ENCODE data around the gene ABI3BP. TPM values are rescaled to one million over a fixed set of nuclear protein-coding genes. Genes with fewer than 3 reads are reported as not detected.

ABI3BP gene
- total RNA-seq, 2 donors from 2014 or later, result 0.12 to 0.32 TPM

GRCh38 chr3:100844063-100844936, 148.9 kb downstream of the ABI3BP start:
- DNase-seq (ENCODE audit: low spot score in 2 of 2), result no peak
- no peaks in the 10 kb centered on the region for H3K36me3 Mint-ChIP-seq
- H3K27ac Mint-ChIP-seq, result no peak overlapping the region
- peak in 1 of 2 donors; percentile 37 for ATAC-seq
- no peaks in the 10 kb centered on the region for H3K9me3 Mint-ChIP-seq

- H3K9me3 Mint-ChIP-seq, result no peaks in the 10 kb centered on the region
- DNase-seq (ENCODE audit: low spot score in 2 of 2) (no peak), ATAC-seq (no peak)
- H3K27ac Mint-ChIP-seq, result no peak overlapping the region
- H3K36me3 Mint-ChIP-seq, result no peaks in the 10 kb centered on the region
These were observed 155.1 kb downstream of the ABI3BP start for GRCh38 chr3:100838157-100838556.

GRCh38 chr3:100836661-100837060, 156.6 kb downstream of the ABI3BP start:
- Mint-ChIP-seq H3K27ac (no peak overlapping the region), H3K36me3 (no peaks in the 10 kb centered on the region), H3K9me3 (no peaks in the 10 kb centered on the region)
- ATAC-seq (no peak), DNase-seq (ENCODE audit: low spot score in 2 of 2) (no peak)

GRCh38 chr3:100834332-100834731, 158.9 kb downstream of the ABI3BP start:
- ATAC-seq (no peak), DNase-seq (ENCODE audit: low spot score in 2 of 2) (no peak)
- H3K9me3 Mint-ChIP-seq, result no peaks in the 10 kb centered on the region
- no peaks in the 10 kb centered on the region for H3K36me3 Mint-ChIP-seq
- no peak overlapping the region for H3K27ac Mint-ChIP-seq

- Mint-ChIP-seq H3K9me3 (no peaks in the 10 kb centered on the region), H3K36me3 (no peaks in the 10 kb centered on the region), H3K27ac (no peak overlapping the region)
- DNase-seq (ENCODE audit: low spot score in 2 of 2) (no peak), ATAC-seq (no peak)
These were observed 159.7 kb downstream of the ABI3BP start for GRCh38 chr3:100833483-100833882.

GRCh38 chr3:100831629-100832028, 161.6 kb downstream of the ABI3BP start:
- Mint-ChIP-seq H3K9me3 (no peaks in the 10 kb centered on the region), H3K36me3 (no peaks in the 10 kb centered on the region), H3K27ac (no peak overlapping the region)
- ATAC-seq (no peak), DNase-seq (ENCODE audit: low spot score in 2 of 2) (no peak)

- ATAC-seq (peak; percentile 43 to 68), DNase-seq (ENCODE audit: low spot score in 2 of 2) (no peak)
- no peak overlapping the region for H3K27ac Mint-ChIP-seq
- no peaks in the 10 kb centered on the region for H3K36me3 Mint-ChIP-seq
- H3K9me3 Mint-ChIP-seq, result no peaks in the 10 kb centered on the region
These were observed 162.3 kb downstream of the ABI3BP start for GRCh38 chr3:100830931-100831330.

- Mint-ChIP-seq H3K9me3 (no peaks in the 10 kb centered on the region), H3K36me3 (no peaks in the 10 kb centered on the region), H3K27ac (no peak overlapping the region)
- ATAC-seq, result no peak
- no peak for DNase-seq (ENCODE audit: low spot score in 2 of 2)
These were observed 167.6 kb downstream of the ABI3BP start for GRCh38 chr3:100825574-100825973.

- Mint-ChIP-seq H3K27ac (no peak overlapping the region), H3K36me3 (no peaks in the 10 kb centered on the region), H3K9me3 (no peaks in the 10 kb centered on the region)
- DNase-seq (ENCODE audit: low spot score in 2 of 2) (no peak), ATAC-seq (no peak)
These were observed 177.6 kb downstream of the ABI3BP start for GRCh38 chr3:100815583-100815982.

- Mint-ChIP-seq H3K36me3 (no peaks in the 10 kb centered on the region), H3K9me3 (no peaks in the 10 kb centered on the region), H3K27ac (no peak overlapping the region)
- ATAC-seq (no peak), DNase-seq (ENCODE audit: low spot score in 2 of 2) (no peak)
These were observed 179.4 kb downstream of the ABI3BP start for GRCh38 chr3:100813828-100814227.

- H3K36me3 Mint-ChIP-seq, result no peaks in the 10 kb centered on the region
- peak in 1 of 2 donors; percentile 61 for ATAC-seq
- no peaks in the 10 kb centered on the region for H3K9me3 Mint-ChIP-seq
- no peak for DNase-seq (ENCODE audit: low spot score in 2 of 2)
- H3K27ac Mint-ChIP-seq, result no peak overlapping the region
These were observed 181.3 kb downstream of the ABI3BP start for GRCh38 chr3:100811779-100812507.

- Mint-ChIP-seq H3K27ac (no peak overlapping the region), H3K36me3 (no peaks in the 10 kb centered on the region), H3K9me3 (no peaks in the 10 kb centered on the region)
- no peak for ATAC-seq
- DNase-seq (ENCODE audit: low spot score in 2 of 2), result no peak
These were observed 182.6 kb downstream of the ABI3BP start for GRCh38 chr3:100810671-100811070.

GRCh38 chr3:100804631-100805030, 188.6 kb downstream of the ABI3BP start:
- Mint-ChIP-seq H3K36me3 (no peaks in the 10 kb centered on the region), H3K9me3 (no peaks in the 10 kb centered on the region), H3K27ac (no peak overlapping the region)
- DNase-seq (ENCODE audit: low spot score in 2 of 2) (no peak), ATAC-seq (no peak)

GRCh38 chr3:100803711-100804110, 189.5 kb downstream of the ABI3BP start:
- H3K27ac Mint-ChIP-seq, result no peak overlapping the region
- no peak for ATAC-seq

GRCh38 chr3:100802126-100802525, 191.1 kb downstream of the ABI3BP start:
- ATAC-seq, result no peak
- DNase-seq (ENCODE audit: low spot score in 2 of 2), result no peak
- Mint-ChIP-seq H3K36me3 (no peaks in the 10 kb centered on the region), H3K27ac (no peak overlapping the region), H3K9me3 (no peaks in the 10 kb centered on the region)

More at GRCh38 chr3:100803711-100804110, 189.5 kb downstream of the ABI3BP start:
- H3K9me3 Mint-ChIP-seq, result no peaks in the 10 kb centered on the region
- no peaks in the 10 kb centered on the region for H3K36me3 Mint-ChIP-seq
- DNase-seq (ENCODE audit: low spot score in 2 of 2), result no peak

GRCh38 chr3:100798012-100798411, 195.2 kb downstream of the ABI3BP start:
- Mint-ChIP-seq H3K27ac (no peak overlapping the region), H3K36me3 (no peaks in the 10 kb centered on the region), H3K9me3 (no peaks in the 10 kb centered on the region)
- ATAC-seq, result no peak
- no peak for DNase-seq (ENCODE audit: low spot score in 2 of 2)

GRCh38 chr3:100796556-100796955, 196.7 kb downstream of the ABI3BP start:
- ATAC-seq (no peak), DNase-seq (ENCODE audit: low spot score in 2 of 2) (no peak)
- Mint-ChIP-seq H3K36me3 (no peaks in the 10 kb centered on the region), H3K9me3 (no peaks in the 10 kb centered on the region), H3K27ac (no peak overlapping the region)
